GM18861 (cell line): ENCODE data around the gene MYO7B.

Source experiments
- ATAC-seq: cut with Tn5 transposase; IDR thresholded peaks from one replicate; pipeline ENCODE4 v1.9.1; 2021; ENCODE audit not compliant: unreplicated experiment

Gene MYO7B

GRCh38 chr2:127674241-127675209, 139.0 kb downstream of the MYO7B start:
- no peak for ATAC-seq

GRCh38 chr2:127675331-127676261, 140.1 kb downstream of the MYO7B start, which contains the start of gene LIMS2:
Gene LIMS2 (minus strand): TSS chr2:127675530. CDS start chr2:127675024, 506 bp downstream.
- ATAC-seq = no peak

GRCh38 chr2:127676906-127677305, 141.4 kb downstream of the MYO7B start:
- no peak for ATAC-seq

- ATAC-seq = no peak
Observed at GRCh38 chr2:127678531-127678930, 143.0 kb downstream of the MYO7B start.

GRCh38 chr2:127678991-127679390, 143.5 kb downstream of the MYO7B start:
- ATAC-seq = no peak

- no peak for ATAC-seq
Observed at GRCh38 chr2:127679680-127680361, 144.3 kb downstream of the MYO7B start.

GRCh38 chr2:127680706-127681287, 145.3 kb downstream of the MYO7B start:
- no peak for ATAC-seq

- no peak for ATAC-seq
Observed at GRCh38 chr2:127681288-127681804, 145.9 kb downstream of the MYO7B start.

- no peak for ATAC-seq
Observed at GRCh38 chr2:127681976-127682857, 146.7 kb downstream of the MYO7B start.

- ATAC-seq = no peak
Observed at GRCh38 chr2:127683056-127683455, 147.6 kb downstream of the MYO7B start.

GRCh38 chr2:127683757-127684156, 148.3 kb downstream of the MYO7B start:
- ATAC-seq = no peak

- no peak for ATAC-seq
Observed at GRCh38 chr2:127685410-127686080, 150.1 kb downstream of the MYO7B start.
